Endothelial cell of umbilical vein (primary cell): ENCODE data around the gene CLEC17A. TPM values are rescaled to one million over a fixed set of nuclear protein-coding genes. Genes with fewer than 3 reads are reported as not detected.

Experiments
- BruUV-seq: library from RNA; stranded (reverse); fragments of 400-500 nt; replicated peaks from 2 replicates; lab custom pipeline; 2021; lab: Mats Ljungman, UMichigan
- CTCF ChIA-PET: fragments of 300-600, 350-600 bp; sonication (Branson Sonifier 250); formaldehyde crosslinking; loops from one replicate; lab custom pipeline; 2021; ENCODE audit warnings: antibody characterized with exemption, inconsistent platforms; lab: Charles Lee
- POLR2A ChIA-PET: fragments of 300-600, 350-600 bp; sonication (Branson Sonifier 250); formaldehyde crosslinking; loops from one replicate; lab custom pipeline; 2021; ENCODE audit warnings: antibody characterized with exemption, inconsistent platforms; lab: Charles Lee
- DNase-seq: peaks from one replicate; pipeline ENCODE4 v3.0.0-alpha.2; 2011; ENCODE audit warnings: low read depth, low spot score
- FAIRE-seq: peaks from 2 replicates; lab custom pipeline; 2011; peaks lifted over from hg19 to GRCh38; lab: Jason Lieb, UNC
- H2AFZ ChIP-seq: 2 replicates; pipeline ENCODE4 v1.6.0; 2012; ENCODE audit warnings: low read depth, low read length, control low read depth, inconsistent platforms
- H3K27ac ChIP-seq: 2 replicates; pipeline ENCODE4 v1.5.1; 2011; ENCODE audit warnings: low read depth, mild to moderate bottlenecking, control low read depth, low read length, moderate library complexity; ENCODE audit not compliant: insufficient read depth
- H3K27me3 ChIP-seq, 2 experiments: 2 replicates each; pipeline versions ENCODE4 v1.6.0 to v1.6.1; 2011; ENCODE audit warnings: low read length in 2 of 2, mixed read lengths in 1 of 2; ENCODE audit not compliant: control insufficient read depth in 2 of 2, insufficient read depth in 2 of 2
- H3K36me3 ChIP-seq, 2 experiments: 2 replicates in 1 of 2; 3 replicates in 1 of 2; pipeline ENCODE4 v1.5.1; 2011; ENCODE audit warnings: low read length in 2 of 2, mild to moderate bottlenecking in 1 of 2, moderate library complexity in 1 of 2; ENCODE audit not compliant: control insufficient read depth in 2 of 2, insufficient read depth in 2 of 2; ENCODE audit errors: extremely low read depth in 1 of 2
- H3K4me1 ChIP-seq: 3 replicates; pipeline ENCODE4 v1.5.1; 2011; ENCODE audit warnings: mild to moderate bottlenecking, low read length; ENCODE audit not compliant: control insufficient read depth, insufficient read depth; ENCODE audit errors: extremely low read depth
- H3K4me2 ChIP-seq: 2 replicates; pipeline ENCODE4 v1.6.1; 2011; ENCODE audit warnings: low read length, control low read depth, mixed read lengths; ENCODE audit not compliant: insufficient read depth
- H3K4me3 ChIP-seq, 3 experiments: fragments of 200-600 bp in 1 of 3; sonication (generic), shearing (Covaris generic) in 1 of 3; replicated peaks in 1 of 3; 2 replicates each; pipeline ENCODE4 v1.5.1; 2011 to 2016; ENCODE audit warnings: control low read depth in 3 of 3, low read length in 3 of 3, mild to moderate bottlenecking in 2 of 3, inconsistent platforms in 1 of 3, low read depth in 1 of 3, moderate library complexity in 1 of 3; ENCODE audit not compliant: insufficient read depth in 1 of 3
- H3K79me2 ChIP-seq: 2 replicates; pipeline ENCODE4 v1.6.0; 2012; ENCODE audit warnings: low read length, inconsistent platforms; ENCODE audit not compliant: control insufficient read depth, insufficient read depth
- H3K9ac ChIP-seq: replicated peaks from 2 replicates; pipeline ENCODE3; 2011; ENCODE audit warnings: low read length, control low read depth; ENCODE audit not compliant: insufficient read depth; ENCODE audit errors: extremely low read depth
- H3K9me1 ChIP-seq: replicated peaks from 3 replicates; pipeline ENCODE4 v1.6.0; 2011; ENCODE audit warnings: mild to moderate bottlenecking, low read length; ENCODE audit not compliant: control insufficient read depth, insufficient read depth; ENCODE audit errors: extremely low read depth
- H3K9me3 ChIP-seq: replicated peaks from 2 replicates; pipeline ENCODE4 v1.5.1; 2012; ENCODE audit warnings: low read length, inconsistent platforms; ENCODE audit not compliant: control insufficient read depth, insufficient read depth
- H4K20me1 ChIP-seq: replicated peaks from 2 replicates; pipeline ENCODE3; 2011; ENCODE audit warnings: mild to moderate bottlenecking, low read length; ENCODE audit not compliant: control insufficient read depth, insufficient read depth; ENCODE audit errors: extremely low read depth
- EZH2 ChIP-seq: IDR thresholded peaks from 2 replicates; pipeline ENCODE4 v1.6.1; 2012; ENCODE audit warnings: borderline replicate concordance, low read depth, mild to moderate bottlenecking, moderate library complexity, low read length, inconsistent platforms; ENCODE audit not compliant: severe bottlenecking
- FOS ChIP-seq: IDR thresholded peaks from 2 replicates; pipeline ENCODE4 v1.6.1; 2011; ENCODE audit warnings: mild to moderate bottlenecking, low read length, moderate library complexity, borderline replicate concordance; ENCODE audit not compliant: insufficient read depth
- GATA2 ChIP-seq: IDR thresholded peaks from 2 replicates; pipeline ENCODE4 v1.7.0; 2011; ENCODE audit warnings: low read depth, mild to moderate bottlenecking, moderate library complexity, mixed read lengths, low read length; ENCODE audit not compliant: insufficient read length, insufficient read depth
- JUN ChIP-seq: IDR thresholded peaks from 2 replicates; pipeline ENCODE4 v1.6.1; 2011; ENCODE audit warnings: borderline replicate concordance, low read depth; ENCODE audit not compliant: insufficient read length, insufficient read depth
- MYC ChIP-seq: IDR thresholded peaks from one replicate; pipeline ENCODE4 v1.6.1; 2011; ENCODE audit warnings: mild to moderate bottlenecking, low read depth, low read length
- POLR2A ChIP-seq: IDR thresholded peaks from 2 replicates; pipeline ENCODE4 v1.6.1; 2012; ENCODE audit warnings: low read depth, mild to moderate bottlenecking, control low read depth, low read length
- POLR2AphosphoS5 ChIP-seq: IDR thresholded peaks from 2 replicates; pipeline ENCODE4 v1.6.1; 2012; ENCODE audit warnings: low read depth, mild to moderate bottlenecking, control low read depth, low read length, moderate library complexity; ENCODE audit not compliant: insufficient read depth
- dilution Hi-C: fragments of 300-500 bp; cut with MboI; formaldehyde crosslinking; loops from one replicate; pipeline ENCODE4 v1.15.0; 2019; ENCODE audit warnings: low sequenced_read_pairs; ENCODE audit not compliant: extremely low pct_ligation_motif_present
- intact Hi-C: fragments of 100-400 bp; cut with micrococcal nuclease; formaldehyde crosslinking; loops from one replicate; pipeline ENCODE4 v1.10.0; 2022
- polyA plus RNA-seq, 4 experiments: library from polyadenylated mRNA; depleted of rRNA in 3 of 4; stranded (reverse) in 3 of 4; unstranded in 1 of 4; fragments of >200 nt; gene quantifications; 2 replicates each; pipeline versions ENCODE4 v1.2.1 to v1.2.3, GENCODE V29; 2011 to 2012; ENCODE audit warnings: missing spikeins in 1 of 4
- total RNA-seq: library from RNA; stranded (reverse); gene quantifications from 2 replicates; pipeline ENCODE4 v1.2.3, GENCODE V29; 2021
- TF ChIP-seq, protein P1 (sequence below): IDR thresholded peaks from 2 replicates; pipeline ENCODE4 v1.6.1; 2011; ENCODE audit not compliant: insufficient read depth, insufficient read length
- TF ChIP-seq, protein P2 (sequence below), 2 donors: IDR thresholded peaks; 1 replicate in 1 of 2; 2 replicates in 1 of 2; pipeline ENCODE4 v1.5.1; 2011; ENCODE audit warnings: low read length in 2 of 2, mild to moderate bottlenecking in 2 of 2, moderate library complexity in 2 of 2, control low read depth in 1 of 2, inconsistent platforms in 1 of 2, low read depth in 1 of 2; ENCODE audit not compliant: insufficient read depth in 1 of 2; ENCODE audit errors: extremely low read depth in 1 of 2

Gene CLEC17A
- total and polyA plus RNA-seq, 2 donors (not counting 3 experiments of a cell fraction or from before 2014, with no cell fraction given): 0.07 TPM; not detected in 1

DNA sequence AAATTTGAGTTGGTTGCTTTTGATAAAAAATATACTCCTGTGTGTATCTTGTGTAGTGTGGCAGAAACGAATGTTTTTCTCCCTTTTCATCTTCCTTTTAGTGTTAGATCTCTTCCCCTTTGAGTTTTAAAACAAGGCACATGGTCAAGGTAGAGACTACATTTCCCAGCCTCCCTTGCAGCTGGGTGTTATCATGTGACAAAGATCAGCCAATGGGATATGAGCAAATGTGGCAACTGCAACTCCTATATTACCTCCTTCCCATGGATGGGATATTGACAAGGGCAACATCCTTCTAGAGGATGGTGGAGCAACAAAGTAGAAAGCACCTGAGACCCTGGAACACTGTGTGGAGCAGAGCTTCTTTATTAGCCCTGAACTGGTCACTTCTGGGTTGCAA lies 49.4 kb downstream of the CLEC17A start:
- no peak for FAIRE-seq
- no TSS peak for BruUV-seq
- no peaks in the 10 kb centered on the region for H4K20me1 ChIP-seq
- H3K27ac ChIP-seq: no peak overlapping the region
- dilution Hi-C loops (no loop called here), intact Hi-C loops (no loop called here)
- no peaks in the 10 kb centered on the region for H3K36me3 ChIP-seq
- no peaks in the 10 kb centered on the region for H3K9me3 ChIP-seq
- POLR2A ChIA-PET: no interaction called here
- DNase-seq: peak; percentile 26
- no peaks in the 10 kb centered on the region for H3K9me1 ChIP-seq
- no peak overlapping the region for H3K9ac ChIP-seq
- H3K4me1 ChIP-seq: no peaks in the 10 kb centered on the region
- H3K4me2 ChIP-seq: no peak overlapping the region
- no peaks in the 10 kb centered on the region for H3K27me3 ChIP-seq
- TF ChIP-seq EZH2 (no peak), MYC (no peak), POLR2AphosphoS5 (no peak), POLR2A (no peak), GATA2 (no peak), JUN (no peak), FOS (no peak)
- TF ChIP-seq, protein P1, sequence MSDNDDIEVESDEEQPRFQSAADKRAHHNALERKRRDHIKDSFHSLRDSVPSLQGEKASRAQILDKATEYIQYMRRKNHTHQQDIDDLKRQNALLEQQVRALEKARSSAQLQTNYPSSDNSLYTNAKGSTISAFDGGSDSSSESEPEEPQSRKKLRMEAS: no peak
- TF ChIP-seq, protein P2, sequence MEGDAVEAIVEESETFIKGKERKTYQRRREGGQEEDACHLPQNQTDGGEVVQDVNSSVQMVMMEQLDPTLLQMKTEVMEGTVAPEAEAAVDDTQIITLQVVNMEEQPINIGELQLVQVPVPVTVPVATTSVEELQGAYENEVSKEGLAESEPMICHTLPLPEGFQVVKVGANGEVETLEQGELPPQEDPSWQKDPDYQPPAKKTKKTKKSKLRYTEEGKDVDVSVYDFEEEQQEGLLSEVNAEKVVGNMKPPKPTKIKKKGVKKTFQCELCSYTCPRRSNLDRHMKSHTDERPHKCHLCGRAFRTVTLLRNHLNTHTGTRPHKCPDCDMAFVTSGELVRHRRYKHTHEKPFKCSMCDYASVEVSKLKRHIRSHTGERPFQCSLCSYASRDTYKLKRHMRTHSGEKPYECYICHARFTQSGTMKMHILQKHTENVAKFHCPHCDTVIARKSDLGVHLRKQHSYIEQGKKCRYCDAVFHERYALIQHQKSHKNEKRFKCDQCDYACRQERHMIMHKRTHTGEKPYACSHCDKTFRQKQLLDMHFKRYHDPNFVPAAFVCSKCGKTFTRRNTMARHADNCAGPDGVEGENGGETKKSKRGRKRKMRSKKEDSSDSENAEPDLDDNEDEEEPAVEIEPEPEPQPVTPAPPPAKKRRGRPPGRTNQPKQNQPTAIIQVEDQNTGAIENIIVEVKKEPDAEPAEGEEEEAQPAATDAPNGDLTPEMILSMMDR (IDR thresholded peaks at IDR 0.05; ENCODE audit: extremely low read depth in 1 of 2, insufficient read depth in 1 of 2, low read depth in 1 of 2, low read length in 2 of 2): no peak
- no peak overlapping the region for H3K4me3 ChIP-seq
- no peak overlapping the region for H2AFZ ChIP-seq
- H3K79me2 ChIP-seq: no peaks in the 10 kb centered on the region
- CTCF ChIA-PET: interaction anchor here (0.6 kb wide), 1 partner anchor 1512 kb away, joined by 5 read pairs; no protein-coding TSS in a partner anchor
